Mesenchymal stem cell (in vitro differentiated cells and primary cell): ENCODE data around the gene RABGEF1.
A peak's percentile ranks its signal among the peaks of the same experiment; 100 is the strongest.
"Not testable (repeated sequence)": the region's sequence is repeated elsewhere in the genome, so short reads cannot be mapped to it uniquely, and the experiment has no call there.

Source experiments
- DNase-seq: peaks from one replicate; pipeline ENCODE4 v3.0.0-alpha.2; 2013
- H2AFZ ChIP-seq: one replicate; pipeline ENCODE4 v1.6.1; 2013; ENCODE audit warnings: low read depth, mild to moderate bottlenecking, control low read depth, inconsistent platforms, low read length, moderate library complexity
- H2AK5ac ChIP-seq: 2 replicates; pipeline ENCODE4 v1.6.1; 2013; ENCODE audit warnings: low read length, moderate library complexity, mild to moderate bottlenecking, inconsistent platforms; ENCODE audit not compliant: severe bottlenecking
- H2BK120ac ChIP-seq: one replicate; pipeline ENCODE4 v1.6.1; 2013; ENCODE audit warnings: low read depth, mild to moderate bottlenecking, inconsistent platforms, low read length, moderate library complexity
- H2BK12ac ChIP-seq, 2 experiments: one replicate each; pipeline ENCODE4 v1.6.1; 2013; ENCODE audit warnings: inconsistent platforms in 2 of 2, low read length in 2 of 2, mild to moderate bottlenecking in 2 of 2, moderate library complexity in 2 of 2, control low read depth in 1 of 2
- H2BK15ac ChIP-seq: one replicate; pipeline ENCODE4 v1.6.1; 2013; ENCODE audit warnings: mild to moderate bottlenecking, low read depth, inconsistent platforms; ENCODE audit not compliant: poor library complexity, severe bottlenecking
- H2BK5ac ChIP-seq: 2 replicates; pipeline ENCODE4 v1.6.1; 2013; ENCODE audit warnings: low read depth, mild to moderate bottlenecking, low read length, control low read depth, inconsistent platforms; ENCODE audit not compliant: poor library complexity, severe bottlenecking
- H3K14ac ChIP-seq, 2 experiments: one replicate each; pipeline ENCODE4 v1.6.1; 2013; ENCODE audit warnings: inconsistent platforms in 2 of 2, low read length in 2 of 2, control low read depth in 1 of 2, mild to moderate bottlenecking in 1 of 2, moderate library complexity in 1 of 2
- H3K18ac ChIP-seq, 2 experiments: one replicate each; pipeline ENCODE4 v1.6.1; 2013; ENCODE audit warnings: inconsistent platforms in 2 of 2, low read length in 2 of 2, control low read depth in 1 of 2, low read depth in 1 of 2, mild to moderate bottlenecking in 1 of 2
- H3K23ac ChIP-seq, 2 experiments: one replicate each; pipeline ENCODE4 v1.6.1; 2013; ENCODE audit warnings: inconsistent platforms in 2 of 2, low read length in 2 of 2, mild to moderate bottlenecking in 2 of 2, moderate library complexity in 2 of 2, control low read depth in 1 of 2
- H3K27ac ChIP-seq: 2 replicates; pipeline ENCODE4 v1.5.1; 2013; ENCODE audit warnings: mild to moderate bottlenecking, moderate library complexity, low read length, control low read depth, inconsistent platforms; ENCODE audit not compliant: poor library complexity, severe bottlenecking
- H3K27me3 ChIP-seq, 2 experiments: 2 replicates each; pipeline versions ENCODE4 v1.6.1 to v1.7.0; 2013; ENCODE audit warnings: low read length in 2 of 2, mild to moderate bottlenecking in 2 of 2, moderate library complexity in 2 of 2, control low read depth in 1 of 2, inconsistent platforms in 1 of 2; ENCODE audit not compliant: control insufficient read depth in 1 of 2, insufficient read depth in 1 of 2
- H3K36me3 ChIP-seq, 2 experiments: 2 replicates each; pipeline versions ENCODE4 v1.6.1 to v1.7.0; 2013; ENCODE audit warnings: low read length in 2 of 2, control low read depth in 1 of 2, inconsistent platforms in 1 of 2, low read depth in 1 of 2, mild to moderate bottlenecking in 1 of 2; ENCODE audit not compliant: insufficient read depth in 2 of 2, control insufficient read depth in 1 of 2
- H3K4ac ChIP-seq, 2 experiments: one replicate each; pipeline ENCODE4 v1.6.1; 2013; ENCODE audit warnings: inconsistent platforms in 2 of 2, low read length in 2 of 2, mild to moderate bottlenecking in 2 of 2, moderate library complexity in 2 of 2, control low read depth in 1 of 2, low read depth in 1 of 2
- H3K4me1 ChIP-seq: 2 replicates; pipeline ENCODE4 v1.6.1; 2013; ENCODE audit warnings: low read depth, low read length, control low read depth; ENCODE audit not compliant: control insufficient read depth, insufficient read depth
- H3K4me2 ChIP-seq: 2 replicates; pipeline ENCODE4 v1.6.1; 2013; ENCODE audit warnings: low read length, mild to moderate bottlenecking, inconsistent platforms; ENCODE audit not compliant: poor library complexity, severe bottlenecking
- H3K4me3 ChIP-seq, 2 experiments: 2 replicates each; pipeline versions ENCODE4 v1.5.1 to v1.7.0; 2013; ENCODE audit warnings: low read length in 2 of 2, mild to moderate bottlenecking in 2 of 2, control low read depth in 1 of 2, low read depth in 1 of 2; ENCODE audit not compliant: insufficient read depth in 1 of 2
- H3K79me1 ChIP-seq: replicated peaks from 2 replicates; pipeline ENCODE4 v1.6.1; 2013; ENCODE audit warnings: mild to moderate bottlenecking, control low read depth, low read length, inconsistent platforms; ENCODE audit not compliant: poor library complexity, severe bottlenecking
- H3K9ac ChIP-seq: 2 replicates; pipeline ENCODE4 v1.7.0; 2013; ENCODE audit warnings: mild to moderate bottlenecking, low read length, moderate library complexity
- H3K9me3 ChIP-seq: 2 replicates; pipeline ENCODE4 v1.7.0; 2013; ENCODE audit warnings: mild to moderate bottlenecking, low read length; ENCODE audit not compliant: control insufficient read depth
- H4K8ac ChIP-seq: one replicate; pipeline ENCODE4 v1.6.1; 2013; ENCODE audit warnings: inconsistent platforms, mild to moderate bottlenecking, low read length, moderate library complexity
- H4K91ac ChIP-seq: one replicate; pipeline ENCODE4 v1.6.1; 2013; ENCODE audit warnings: mild to moderate bottlenecking, low read length, inconsistent platforms
- WGBS: methylation state at CpG from one replicate; pipeline ENCODE4 v1.1.7; 2013; ENCODE audit warnings: mixed read lengths; 5-methylcytosine and 5-hydroxymethylcytosine counted together

RABGEF1 gene

DNA sequence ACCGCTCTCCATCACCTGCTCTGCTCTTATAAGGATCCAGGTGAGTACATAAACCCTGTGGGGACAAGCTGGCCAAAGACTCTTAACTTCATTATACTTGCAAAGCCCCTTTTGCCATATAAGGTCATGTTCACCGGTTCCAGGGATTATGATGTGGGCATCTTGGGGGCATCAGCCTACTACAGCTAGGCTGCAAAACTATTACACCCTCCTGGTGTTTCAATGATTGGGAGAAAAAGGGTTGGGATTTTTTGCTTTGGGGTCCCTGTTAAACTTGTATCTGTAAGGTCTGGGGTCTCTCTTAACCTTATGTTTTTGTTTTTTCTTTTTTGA, 107.0 kb downstream of the RABGEF1 start:
- not testable (repeated sequence) for H3K23ac ChIP-seq, H2BK120ac ChIP-seq, H3K79me1 ChIP-seq, H3K36me3 ChIP-seq, H3K9ac ChIP-seq, H3K14ac ChIP-seq, H2AFZ ChIP-seq, H3K4me1 ChIP-seq, H2BK12ac ChIP-seq, H3K9me3 ChIP-seq, H3K27ac ChIP-seq, H3K4me3 ChIP-seq, H3K18ac ChIP-seq, H2AK5ac ChIP-seq, H3K4me2 ChIP-seq, H2BK5ac ChIP-seq, H4K91ac ChIP-seq, DNase-seq, H3K4ac ChIP-seq, H4K8ac ChIP-seq, H3K27me3 ChIP-seq, H2BK15ac ChIP-seq
- WGBS, result no CpG with 5 or more reads among the region's 2 CpGs

DNA sequence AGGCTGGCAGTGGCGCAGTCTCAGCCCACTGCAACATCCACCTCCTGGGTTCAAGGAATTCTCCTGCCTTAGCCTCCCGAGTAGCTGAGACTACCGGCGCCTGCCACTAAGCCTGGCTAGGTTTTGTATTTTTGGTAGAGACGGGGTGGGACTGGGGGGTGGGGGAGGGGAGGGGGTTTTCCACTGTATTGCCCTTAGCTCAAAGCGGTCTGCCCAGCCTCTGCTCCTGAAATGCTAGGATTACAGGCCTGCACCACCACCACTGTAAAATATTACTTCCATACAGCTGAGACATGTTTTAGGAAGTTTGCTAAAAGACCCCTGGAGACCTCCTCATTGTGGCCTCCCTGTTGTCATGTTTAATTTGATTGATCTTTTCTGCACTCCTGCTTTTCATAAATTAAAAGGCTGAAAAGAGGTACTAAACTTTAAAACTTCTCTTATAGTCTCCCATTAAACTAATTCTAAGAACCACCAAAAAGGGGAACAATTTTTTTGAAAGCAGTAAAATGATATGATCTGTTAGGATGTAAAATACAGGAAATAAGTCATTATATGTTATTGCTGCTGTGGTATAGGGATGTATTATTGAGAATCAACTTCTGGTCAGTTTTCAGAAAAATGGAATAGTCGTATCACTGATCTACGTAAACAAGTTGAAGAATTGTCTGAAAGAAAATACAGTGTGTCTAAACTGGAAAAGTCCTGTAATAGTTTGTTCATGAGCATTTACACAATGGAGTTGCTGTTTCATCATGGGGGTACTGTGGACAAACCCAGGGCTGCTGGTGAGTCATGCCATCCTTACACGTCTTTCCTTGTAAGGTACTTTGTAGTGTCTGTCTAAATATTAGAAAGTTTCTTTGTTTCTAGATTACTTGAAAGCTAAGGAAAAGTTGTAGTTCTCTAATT, 107.6 kb downstream of the RABGEF1 start:
- no peak overlapping the region for H3K27ac ChIP-seq
- H2AFZ ChIP-seq, result no peak overlapping the region
- H3K4ac ChIP-seq, result no peak overlapping the region
- 67% methylated on average over 4 of the region's 9 CpGs for WGBS
- H3K36me3 ChIP-seq, result peaks cover 0 to 3% of the 10 kb centered on the region in 2 experiments
- no peak overlapping the region for H2AK5ac ChIP-seq
- H4K91ac ChIP-seq, result no peak overlapping the region
- H2BK12ac ChIP-seq, result no peak overlapping the region
- H4K8ac ChIP-seq, result peak overlapping the region; percentile 23
- H2BK120ac ChIP-seq, result no peak overlapping the region
- no peaks in the 10 kb centered on the region for H3K9me3 ChIP-seq
- H3K4me3 ChIP-seq, result no peak overlapping the region
- H3K9ac ChIP-seq, result peak overlapping the region; percentile 48
- peaks cover 5% of the 10 kb centered on the region for H3K4me1 ChIP-seq
- no peak overlapping the region for H3K14ac ChIP-seq
- H2BK5ac ChIP-seq, result no peak overlapping the region
- no peaks in the 10 kb centered on the region for H3K27me3 ChIP-seq
- H3K4me2 ChIP-seq, result no peak overlapping the region
- H3K23ac ChIP-seq, result no peak overlapping the region
- H2BK15ac ChIP-seq, result no peak overlapping the region
- peaks cover 7% of the 10 kb centered on the region for H3K79me1 ChIP-seq
- no peak overlapping the region for H3K18ac ChIP-seq
- DNase-seq, result peak; percentile 92

- no peak for DNase-seq
- Histone ChIP-seq H3K18ac (no peak overlapping the region), H3K27ac (no peak overlapping the region), H3K14ac (no peak overlapping the region), H2BK5ac (no peak overlapping the region), H4K8ac (no peak overlapping the region), H2BK15ac (no peak overlapping the region), H3K79me1 (no peaks in the 10 kb centered on the region), H2AK5ac (no peak overlapping the region), H3K27me3 (no peaks in the 10 kb centered on the region), H2BK12ac (no peak overlapping the region), H3K4me3 (no peak overlapping the region), H3K23ac (no peak overlapping the region), H3K4me1 (peaks cover 9% of the 10 kb centered on the region), H2AFZ (no peak overlapping the region), H3K9ac (no peak overlapping the region), H3K9me3 (no peaks in the 10 kb centered on the region), H2BK120ac (no peak overlapping the region), H4K91ac (no peak overlapping the region), H3K36me3 (peaks cover 15 to 37% of the 10 kb centered on the region in 2 experiments), H3K4ac (no peak overlapping the region), H3K4me2 (no peak overlapping the region)
- WGBS, result 98% methylated on average over 1 of the region's 1 CpG
Measured at GRCh38 chr7:66859339-66859738, 118.8 kb downstream of the RABGEF1 start.

DNA sequence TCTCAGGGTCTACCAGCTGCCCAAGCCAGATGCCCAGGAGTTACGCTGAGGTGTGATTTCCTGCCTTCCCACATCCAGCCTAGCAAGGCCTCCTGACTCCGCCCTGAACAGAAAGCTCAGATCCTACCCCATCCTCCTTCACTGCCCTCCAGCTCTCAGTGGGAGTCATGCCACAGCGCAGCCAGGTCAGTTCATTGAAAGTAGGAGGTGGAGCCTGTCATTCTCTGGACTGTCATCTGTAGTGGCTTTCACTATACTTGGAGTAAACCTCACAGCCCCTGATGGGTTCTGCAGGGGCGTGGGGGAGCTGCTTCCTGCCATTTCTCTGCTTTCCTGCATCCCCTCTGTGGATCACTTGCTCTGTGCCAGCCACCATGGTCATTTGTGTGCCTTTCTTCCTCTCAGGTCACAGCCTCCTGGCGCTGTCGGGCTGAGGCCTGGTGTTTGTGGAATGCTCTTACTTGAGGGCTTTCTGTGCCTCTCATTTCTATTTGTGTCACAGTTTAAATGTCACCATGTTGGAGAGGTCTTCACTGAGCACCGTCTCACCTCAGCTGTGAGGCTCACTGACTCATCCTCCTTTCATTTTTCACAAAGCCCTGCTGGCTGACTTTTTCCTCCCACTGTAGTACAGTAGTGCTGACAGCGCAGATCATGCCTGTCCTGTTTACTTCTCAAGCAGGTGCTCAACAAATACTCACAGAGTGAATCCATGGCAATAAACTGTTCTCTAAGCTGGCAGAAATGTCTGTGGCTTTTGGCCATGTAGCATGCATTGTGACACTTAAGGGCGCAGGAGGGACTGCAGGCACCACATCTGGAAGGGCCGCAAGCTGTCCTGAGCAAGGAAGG, 119.5 kb downstream of the RABGEF1 start:
- Histone ChIP-seq H3K9ac (no peak overlapping the region), H3K27me3 (no peaks in the 10 kb centered on the region), H2BK12ac (no peak overlapping the region), H2AFZ (no peak overlapping the region), H3K9me3 (no peaks in the 10 kb centered on the region), H3K4me2 (no peak overlapping the region), H3K27ac (no peak overlapping the region), H3K79me1 (no peaks in the 10 kb centered on the region), H2BK15ac (no peak overlapping the region), H3K23ac (no peak overlapping the region), H4K91ac (peak overlapping the region; percentile 56), H2BK5ac (no peak overlapping the region), H2AK5ac (no peak overlapping the region), H3K18ac (no peak overlapping the region), H2BK120ac (no peak overlapping the region), H3K4me1 (peaks cover 9% of the 10 kb centered on the region), H3K4me3 (no peak overlapping the region), H4K8ac (peak overlapping the region; percentile 30), H3K14ac (no peak overlapping the region), H3K4ac (no peak overlapping the region), H3K36me3 (peaks cover 15 to 42% of the 10 kb centered on the region in 2 experiments)
- 79% methylated on average over 9 of the region's 10 CpGs for WGBS
- peak; percentile 26 for DNase-seq
